ENCODE measurements around the gene TNNI3K.
A peak's percentile ranks its signal among the peaks of the same experiment; 100 is the strongest.

TNNI3K gene

DNA sequence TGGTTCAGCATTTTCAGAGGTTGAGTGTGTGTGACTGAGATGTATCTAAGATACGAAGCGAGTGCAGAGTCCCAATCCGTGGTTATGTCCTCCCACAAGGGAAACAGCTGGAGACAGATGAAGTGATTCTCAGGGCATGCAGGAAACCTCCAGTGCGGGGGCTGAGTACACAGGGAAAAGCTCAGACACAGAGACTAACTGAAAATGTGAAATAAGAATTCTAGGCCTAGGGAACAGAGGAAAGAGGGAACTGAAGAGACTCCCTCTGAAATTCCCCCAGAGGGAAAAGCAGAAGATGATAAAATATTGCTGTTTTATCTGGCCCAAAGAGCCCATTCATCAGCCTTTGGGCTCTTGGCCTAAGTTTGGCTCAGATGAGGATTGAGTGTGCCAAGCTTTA, 160.4 kb downstream of the TNNI3K start:
- DNase-seq = no peak

DNA sequence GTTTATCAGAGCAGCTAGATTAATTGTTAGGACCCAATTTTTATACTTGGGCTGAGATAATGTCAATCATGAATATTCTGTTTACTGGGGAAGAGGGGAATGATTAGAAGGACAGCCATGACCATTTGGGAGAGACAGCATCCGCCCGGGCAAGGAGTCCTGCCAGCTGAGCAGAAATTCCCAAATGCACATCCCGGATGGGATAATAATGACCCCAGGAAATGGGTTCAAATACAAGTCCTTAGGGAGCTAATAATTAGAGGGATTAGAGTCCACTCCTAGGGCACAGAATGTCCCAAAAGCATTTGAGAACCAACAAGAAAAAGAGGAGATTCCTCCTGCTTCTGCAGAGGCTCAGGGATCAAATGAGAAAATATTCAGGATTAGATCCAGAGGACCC, 161.3 kb downstream of the TNNI3K start:
- DNase-seq = no peak

DNA sequence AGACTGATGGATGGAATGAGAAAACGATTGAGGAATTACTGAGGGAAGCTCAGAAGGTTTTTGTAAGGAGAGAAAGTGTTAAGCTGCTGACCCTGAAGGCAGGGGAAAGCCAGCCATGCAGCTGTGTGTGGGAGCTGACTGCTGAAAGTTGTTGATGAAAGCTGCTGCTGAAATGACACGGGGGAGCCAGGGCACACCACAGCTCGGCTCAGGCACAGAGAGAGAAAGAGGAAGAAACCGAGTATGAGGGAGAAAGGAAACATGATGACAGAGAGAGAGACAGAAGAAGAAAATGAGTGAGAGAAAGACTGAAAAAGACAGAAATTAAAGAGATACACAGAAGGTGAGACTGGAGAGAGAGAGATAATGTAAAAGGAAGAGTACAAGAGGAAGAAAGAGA, 161.7 kb downstream of the TNNI3K start:
- no peak for DNase-seq

DNA sequence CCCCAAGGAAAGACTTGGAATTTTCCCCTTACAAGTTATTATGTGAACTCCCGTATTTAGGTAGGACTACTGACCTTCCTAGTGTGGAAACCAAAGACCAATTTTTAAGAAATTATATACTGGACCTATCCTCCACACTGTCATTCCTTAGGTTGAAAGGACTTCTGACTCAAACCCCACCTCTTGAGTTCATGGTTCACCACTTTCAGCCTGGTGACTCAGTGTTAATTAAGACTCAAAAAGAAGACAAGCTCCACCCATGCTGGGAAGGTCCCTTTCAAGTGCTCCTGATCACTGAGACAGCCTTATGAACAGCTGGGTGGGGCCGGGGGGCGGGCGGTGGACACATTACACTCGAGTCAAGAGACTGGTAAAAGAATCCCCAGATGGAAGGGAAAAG, 164.1 kb downstream of the TNNI3K start:
- no peak for DNase-seq

DNA sequence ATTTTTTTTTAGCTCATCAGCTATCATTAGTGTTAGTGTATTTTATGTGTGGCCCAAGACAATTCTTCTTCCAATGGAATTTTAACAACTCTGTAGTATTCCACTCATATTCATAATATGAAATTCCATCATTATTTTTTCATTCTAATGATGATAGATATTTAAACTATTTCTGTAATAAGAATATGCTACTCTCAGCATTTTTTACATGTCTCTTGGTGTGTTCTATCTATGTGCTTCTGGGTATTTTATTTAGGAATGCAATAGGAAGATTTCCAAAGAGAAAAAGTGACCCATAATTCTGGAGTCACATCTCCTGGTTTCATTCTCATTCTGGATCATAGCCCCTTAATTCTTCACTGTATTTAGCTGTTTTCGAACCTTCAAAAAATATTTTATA, 167.7 kb downstream of the TNNI3K start:
- DNase-seq = no peak

DNA sequence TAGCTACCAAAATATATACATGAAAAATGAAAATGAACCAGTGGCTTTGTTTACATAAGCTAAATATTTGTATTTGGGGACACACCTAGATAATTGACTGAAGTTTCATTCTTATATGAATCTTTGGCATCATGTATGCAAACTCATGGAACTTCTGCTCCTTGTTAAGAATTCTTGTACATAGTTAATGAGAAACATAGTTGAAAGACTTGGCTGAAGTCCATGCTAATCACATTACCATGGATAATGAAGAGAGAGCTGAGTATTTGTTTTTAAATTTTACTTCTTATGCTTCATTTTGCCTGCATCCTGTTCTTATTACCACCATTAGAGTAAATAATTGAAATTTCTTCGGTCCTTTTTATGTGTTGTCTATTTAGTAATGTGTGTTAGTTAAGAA, 168.4 kb downstream of the TNNI3K start:
- DNase-seq = no peak

DNA sequence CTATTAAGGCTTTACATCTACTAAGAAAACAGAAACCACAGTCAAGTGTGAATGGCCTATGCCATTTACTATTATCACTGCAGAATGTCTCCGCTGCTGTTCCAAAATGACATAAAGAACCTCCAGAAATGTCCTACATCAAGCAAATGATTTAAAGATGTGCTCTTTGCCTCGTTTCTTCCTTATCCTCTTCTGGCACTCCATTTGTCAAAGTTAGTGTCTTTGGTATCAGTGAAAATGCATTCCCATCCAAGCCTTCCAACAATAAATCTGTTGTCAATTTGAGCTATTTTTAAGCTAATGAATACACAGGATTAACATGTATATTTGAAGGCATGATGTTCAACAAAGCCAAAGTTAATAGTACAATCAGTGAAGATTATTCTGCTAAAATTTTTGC, 171.6 kb downstream of the TNNI3K start:
- no peak for DNase-seq

DNA sequence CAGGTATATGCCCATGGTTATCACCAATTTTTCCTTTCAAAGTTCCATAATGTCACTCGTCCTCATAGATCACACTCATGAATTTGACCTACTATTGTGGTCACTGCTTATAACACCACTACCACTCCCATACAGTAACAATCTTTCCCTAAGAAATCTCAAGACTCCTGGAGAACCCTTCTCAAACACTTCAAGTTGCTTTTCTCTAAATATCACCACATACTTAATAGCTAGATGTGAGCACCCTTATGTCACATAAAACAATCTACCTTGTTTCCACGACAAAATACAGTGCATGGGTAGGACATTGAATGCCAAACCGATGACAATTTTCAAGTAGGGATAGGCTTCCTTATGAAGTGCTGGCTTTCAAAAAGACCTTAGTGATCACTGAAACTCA, 172.7 kb downstream of the TNNI3K start:
- no peak for DNase-seq

DNA sequence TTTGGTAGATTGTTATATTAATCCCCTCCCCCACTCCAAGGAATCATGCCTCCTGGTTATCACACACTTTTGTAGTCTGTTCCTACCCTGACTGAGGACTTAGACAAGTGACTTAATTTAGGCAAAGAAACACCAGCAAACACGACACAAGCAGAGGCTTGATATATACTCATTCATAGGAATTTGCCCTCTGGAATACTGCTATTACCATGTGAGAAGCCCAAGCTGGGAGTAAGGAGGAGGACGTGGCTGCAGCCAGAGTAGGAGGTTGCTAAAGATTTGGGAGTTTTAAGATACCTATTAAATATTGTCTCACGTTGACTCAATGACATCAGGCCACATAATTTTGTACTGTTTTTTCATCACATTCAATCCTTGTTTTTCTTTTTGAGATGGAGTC, 177.1 kb downstream of the TNNI3K start:
- no peak for DNase-seq

DNA sequence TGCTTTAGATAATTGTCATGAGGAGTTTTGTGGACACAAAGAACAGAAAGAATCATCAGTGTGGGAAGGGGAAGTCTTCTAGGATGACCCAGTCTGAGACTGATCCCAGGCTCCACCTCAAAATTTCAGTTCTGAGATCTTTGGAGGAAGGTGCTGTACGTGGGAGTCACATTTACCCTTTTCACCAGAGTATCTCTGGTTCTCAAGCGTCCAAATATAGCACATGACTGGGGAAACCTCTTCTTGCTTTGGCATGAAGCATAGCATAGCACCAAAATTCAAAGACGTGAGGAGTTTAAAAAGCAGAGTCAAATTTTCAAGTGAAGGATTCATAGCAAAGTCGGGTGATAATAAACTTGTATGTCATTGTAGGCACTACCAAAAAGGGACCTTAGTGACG, 180.7 kb downstream of the TNNI3K start:
- DNase-seq = no peak

DNA sequence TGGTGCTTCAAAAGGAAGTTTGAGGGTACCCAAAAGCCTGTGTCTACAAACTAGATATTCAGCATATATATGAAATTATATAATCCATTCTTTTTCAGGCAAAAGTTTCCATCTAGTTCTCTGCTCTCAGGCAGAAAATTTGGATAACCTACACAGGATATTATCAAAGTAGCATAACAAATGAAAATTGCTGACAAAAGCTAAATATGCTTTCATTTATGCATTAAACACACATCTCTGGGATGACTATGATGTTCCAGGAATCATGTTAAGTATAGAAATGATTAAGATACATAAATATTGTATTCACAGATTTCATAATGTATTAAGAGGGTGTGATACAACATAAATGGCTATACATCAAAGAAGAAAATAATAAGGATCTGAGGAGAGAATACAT, 184.4 kb downstream of the TNNI3K start:
- DNase-seq = no peak

DNA sequence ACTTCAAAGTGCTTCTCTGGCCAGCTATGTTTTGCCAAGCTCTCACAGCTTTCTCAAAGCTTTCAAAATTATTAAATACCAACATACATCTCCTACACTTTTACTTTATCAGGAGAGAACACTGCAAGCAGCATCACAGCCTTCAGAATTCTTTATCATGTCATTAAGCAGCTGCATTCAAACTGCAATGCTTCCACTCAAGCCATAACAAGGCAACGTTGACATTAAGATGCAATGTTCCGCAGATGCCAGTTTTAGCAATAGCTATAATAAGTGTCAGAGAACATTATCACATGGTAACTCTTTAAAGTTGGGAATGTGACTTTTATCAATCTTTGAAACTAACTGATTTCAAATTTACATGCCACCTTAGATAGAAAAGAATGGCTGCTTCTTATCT, 185.3 kb downstream of the TNNI3K start:
- no peak for DNase-seq

DNA sequence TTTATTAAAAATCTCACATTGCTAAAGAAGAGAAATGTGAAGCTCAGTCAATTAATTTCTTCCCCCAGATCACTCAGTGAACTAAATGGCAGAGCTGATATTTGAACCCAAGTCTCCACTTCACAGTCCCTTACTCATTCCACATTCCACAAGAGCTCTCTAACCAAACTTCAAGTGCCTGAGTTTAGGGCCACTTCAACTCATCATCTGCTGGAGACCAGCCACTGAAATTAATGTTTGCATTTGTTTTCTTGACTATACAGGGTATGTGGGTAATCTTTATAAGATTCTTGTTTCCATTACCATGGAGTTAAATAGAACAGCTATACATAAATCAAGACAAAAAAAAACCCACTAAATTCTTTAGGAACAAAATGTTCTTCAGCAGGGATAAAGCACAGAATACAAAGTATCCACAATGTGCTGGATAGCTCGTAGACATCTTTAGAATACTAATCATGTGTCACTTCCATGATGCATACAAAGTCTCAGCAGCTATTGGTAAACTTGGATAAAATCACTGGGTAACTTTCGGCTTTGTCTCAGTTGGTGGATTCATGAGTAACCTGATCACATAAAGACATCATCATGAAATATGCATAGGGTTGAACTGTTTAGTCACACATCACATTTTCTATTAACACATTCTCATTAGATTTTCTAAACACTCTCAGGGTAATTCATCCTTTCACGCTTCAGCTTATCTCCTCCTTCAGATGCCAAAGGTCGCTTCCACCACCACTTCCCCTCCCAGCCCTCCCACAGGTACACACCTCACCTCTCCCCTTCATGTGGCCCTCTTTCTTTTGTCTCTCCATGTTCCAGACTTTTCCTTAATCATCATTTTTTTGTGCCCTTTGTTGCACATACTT, 187.5 kb downstream of the TNNI3K start:
- DNase-seq = no peak

DNA sequence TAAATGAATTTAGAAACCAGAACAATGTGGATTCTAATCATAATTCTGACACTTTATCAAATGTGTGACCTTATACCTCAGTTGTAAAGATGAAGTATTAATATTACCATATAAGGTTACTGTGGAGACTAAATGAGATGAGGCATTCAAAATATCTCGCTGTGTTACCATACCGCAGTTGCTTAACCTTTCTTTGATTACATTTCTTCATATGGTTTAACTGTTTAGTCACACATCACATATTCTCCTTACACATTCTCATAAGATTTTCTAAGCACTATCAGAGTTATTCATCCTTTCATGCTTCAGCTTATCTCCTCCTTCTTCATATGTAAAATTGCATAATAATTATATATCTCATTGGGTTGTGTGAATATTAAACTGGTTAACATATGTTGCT, 188.3 kb downstream of the TNNI3K start:
- no peak for DNase-seq

DNA sequence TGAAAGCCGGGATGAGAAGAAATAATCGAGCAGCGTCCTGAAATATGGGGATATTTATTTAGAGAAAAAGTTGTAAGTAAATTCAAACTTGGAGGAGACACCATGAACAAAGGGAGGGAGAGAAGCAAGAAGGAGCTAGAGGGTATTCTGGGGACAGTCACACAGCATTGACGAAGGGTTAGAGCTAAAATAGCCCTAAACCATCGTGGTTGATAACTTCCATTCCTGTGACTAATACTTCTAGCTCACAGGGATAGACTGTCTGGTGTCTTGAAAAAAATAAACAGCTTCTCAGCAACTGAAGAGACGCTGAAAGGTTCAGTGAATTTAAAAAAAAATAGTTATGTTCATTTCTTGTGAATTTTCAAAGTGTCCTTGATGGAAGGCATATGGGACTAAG, 190.5 kb downstream of the TNNI3K start:
- DNase-seq = no peak

DNA sequence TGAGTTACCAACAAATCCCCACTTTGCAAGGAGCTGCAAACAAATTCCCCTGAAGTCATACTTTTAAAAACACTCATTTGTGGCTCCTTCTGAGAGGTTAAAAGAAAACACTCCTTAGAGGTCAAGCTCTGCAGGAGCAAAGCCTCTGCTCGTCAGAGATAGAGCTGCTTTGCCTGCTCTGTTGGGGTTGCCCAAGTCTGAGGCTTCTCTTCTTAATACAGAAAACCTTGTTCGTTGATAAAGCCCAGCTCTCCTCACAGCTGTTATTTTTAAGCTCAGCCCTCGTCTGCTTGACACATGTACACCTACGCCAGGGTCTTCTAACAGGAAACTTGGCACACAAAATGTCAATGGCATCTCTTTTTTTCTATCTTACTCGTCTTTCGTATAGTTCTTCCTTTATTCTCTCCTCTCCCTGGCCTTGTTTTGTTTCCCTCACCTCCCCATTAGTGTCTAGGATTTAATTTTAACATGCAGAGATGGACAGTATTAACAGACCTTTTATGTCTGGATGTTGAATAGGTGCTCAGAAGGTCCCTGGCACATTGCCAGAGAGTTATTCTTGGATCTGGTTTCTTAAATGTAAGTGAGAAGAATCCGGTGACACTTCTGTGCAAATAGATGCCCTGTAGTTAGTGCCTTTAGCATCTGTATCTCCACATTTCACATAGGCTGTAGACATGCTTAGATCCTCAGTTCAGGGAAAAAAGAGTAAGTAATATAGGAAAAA, 191.2 kb downstream of the TNNI3K start:
- peak; percentile 35 for DNase-seq

DNA sequence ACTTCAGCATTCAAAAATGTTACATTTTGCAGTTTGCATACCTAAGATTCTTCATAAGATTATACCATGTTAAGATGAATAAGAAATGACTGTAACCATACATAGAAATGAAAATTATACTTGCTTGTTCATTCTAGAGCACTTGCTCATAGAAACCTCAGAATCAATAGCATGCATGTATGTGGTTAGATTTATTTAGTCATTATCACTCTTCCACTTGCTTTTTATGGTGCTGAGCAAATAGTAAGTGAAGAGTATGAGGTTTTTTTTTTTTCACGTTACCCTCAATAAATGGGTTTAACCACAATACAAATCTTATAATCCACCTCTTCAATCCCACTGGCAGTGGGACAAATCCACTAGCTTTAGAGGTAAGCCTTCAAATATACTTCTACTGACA, 192.5 kb downstream of the TNNI3K start:
- DNase-seq = no peak

DNA sequence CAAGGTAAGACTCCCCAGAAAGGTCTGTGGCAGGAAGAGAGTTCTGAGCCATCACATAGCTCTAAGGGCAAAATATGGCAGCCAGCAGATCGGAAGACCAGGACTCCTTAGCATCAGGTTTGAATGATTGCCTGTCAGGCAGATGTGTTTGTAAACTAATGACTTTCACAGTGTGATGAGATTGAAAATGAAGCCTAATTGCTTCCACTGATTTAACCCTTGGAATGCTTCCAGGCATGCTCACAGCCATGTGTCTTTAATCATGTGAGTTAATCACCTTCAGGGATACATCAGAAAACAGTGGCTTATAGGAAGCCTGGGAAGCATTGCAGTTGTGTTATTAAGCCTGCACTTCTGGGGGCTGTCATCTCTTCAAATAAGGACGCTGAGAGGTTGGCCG, 194.4 kb downstream of the TNNI3K start:
- peak; percentile 35 for DNase-seq

DNA sequence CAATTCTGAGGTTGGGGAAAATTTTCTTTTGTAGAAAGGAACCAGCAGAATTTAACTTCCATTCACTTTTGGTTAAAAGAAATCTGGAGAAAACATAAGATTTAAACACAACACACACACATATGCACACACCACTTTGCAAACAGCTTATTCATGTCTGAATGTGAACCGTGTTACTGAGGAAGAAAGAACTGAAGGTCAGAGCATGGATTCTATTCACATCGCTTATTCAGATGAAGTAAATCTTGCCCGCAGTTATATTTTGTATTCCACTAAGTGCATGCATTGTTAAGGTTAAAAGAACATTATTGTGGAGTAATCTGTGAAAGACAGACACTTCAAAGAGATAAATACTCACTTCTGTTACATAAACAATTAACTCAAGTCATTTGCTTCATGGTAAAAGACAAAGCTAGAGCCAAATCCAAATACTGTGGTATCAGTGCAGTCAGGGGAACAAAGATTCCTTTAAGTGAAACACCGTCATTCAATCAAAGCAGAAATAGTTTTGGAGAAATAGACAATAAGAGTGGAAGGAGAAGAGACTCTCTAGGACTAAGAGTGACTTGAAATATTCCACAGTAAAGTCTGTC, 195.3 kb downstream of the TNNI3K start:
- DNase-seq = no peak

DNA sequence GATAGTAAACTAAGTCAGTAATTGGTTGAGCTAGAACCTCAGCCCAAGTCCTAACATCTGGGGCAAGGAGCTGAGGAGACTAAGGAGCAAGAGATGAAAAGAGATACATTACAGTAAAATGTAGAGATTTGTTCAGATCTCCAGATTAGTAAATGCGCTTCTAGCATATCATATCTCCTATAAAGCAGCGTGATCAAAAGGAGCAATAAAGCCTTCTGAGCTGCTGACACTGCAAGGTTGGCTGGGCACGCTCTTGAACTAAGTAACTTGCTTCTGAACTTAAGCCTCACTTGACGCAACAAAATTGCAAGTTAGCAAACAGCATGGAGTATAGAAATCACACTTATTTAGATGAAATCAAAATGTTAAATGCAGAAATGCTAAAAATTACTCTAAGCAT, 196.3 kb downstream of the TNNI3K start:
- DNase-seq = no peak

DNA sequence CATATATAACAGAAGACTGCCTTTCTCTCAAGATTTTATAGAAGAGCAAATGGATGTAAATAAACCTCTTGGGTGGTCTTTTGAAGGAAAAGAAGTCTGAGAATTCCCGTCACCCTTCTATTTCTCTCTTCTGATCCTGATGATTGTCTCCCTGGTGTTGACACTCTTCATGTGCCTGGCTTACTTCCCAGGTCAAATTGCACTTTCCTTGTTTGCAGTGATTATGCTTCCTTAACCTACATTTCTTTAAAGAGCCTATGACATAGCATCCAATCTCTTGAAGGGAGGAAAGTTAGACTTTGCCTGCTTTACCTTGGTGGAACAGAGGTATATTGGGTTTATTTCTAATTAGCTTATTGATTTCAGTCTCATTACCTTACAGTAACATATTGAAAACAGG, 197.1 kb downstream of the TNNI3K start:
- DNase-seq = no peak

DNA sequence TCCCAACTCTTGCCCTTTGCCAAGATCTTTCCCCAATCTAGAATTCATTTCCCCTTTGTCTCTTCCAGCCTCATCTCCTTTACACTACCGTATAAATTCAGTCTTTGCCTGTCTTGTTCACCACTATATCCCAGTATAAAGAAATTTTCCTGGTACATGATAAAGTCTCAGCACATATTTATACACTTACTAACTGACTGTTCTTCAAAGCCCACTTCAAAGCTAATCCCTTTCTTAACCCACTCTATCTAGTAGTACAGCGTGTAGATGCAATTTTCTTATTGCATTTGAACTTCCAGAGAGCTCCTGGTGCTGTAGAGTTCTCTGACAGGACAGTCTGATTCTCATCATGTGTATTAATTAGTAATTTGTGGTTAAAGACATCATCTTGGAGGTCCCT, 199.1 kb downstream of the TNNI3K start:
- no peak for DNase-seq

DNA sequence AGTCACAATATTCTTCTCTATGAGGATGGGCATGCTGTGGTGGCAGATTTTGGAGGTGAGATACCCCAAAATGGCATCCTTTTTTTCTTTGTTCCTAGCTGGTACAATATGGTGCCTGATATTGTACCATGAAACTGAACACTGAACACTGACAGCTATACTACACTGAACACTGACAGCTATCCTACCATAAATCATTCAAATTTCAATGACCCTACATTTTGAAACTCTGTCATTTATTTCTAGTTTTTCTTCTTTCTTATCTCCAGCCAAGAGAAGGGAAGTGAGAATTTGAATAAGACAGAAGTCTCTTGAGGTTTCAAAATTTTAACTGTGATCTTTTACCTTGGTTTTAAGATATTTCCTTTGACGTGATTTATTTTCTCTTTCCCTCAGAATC, 200.9 kb downstream of the TNNI3K start:
- no peak for DNase-seq

DNA sequence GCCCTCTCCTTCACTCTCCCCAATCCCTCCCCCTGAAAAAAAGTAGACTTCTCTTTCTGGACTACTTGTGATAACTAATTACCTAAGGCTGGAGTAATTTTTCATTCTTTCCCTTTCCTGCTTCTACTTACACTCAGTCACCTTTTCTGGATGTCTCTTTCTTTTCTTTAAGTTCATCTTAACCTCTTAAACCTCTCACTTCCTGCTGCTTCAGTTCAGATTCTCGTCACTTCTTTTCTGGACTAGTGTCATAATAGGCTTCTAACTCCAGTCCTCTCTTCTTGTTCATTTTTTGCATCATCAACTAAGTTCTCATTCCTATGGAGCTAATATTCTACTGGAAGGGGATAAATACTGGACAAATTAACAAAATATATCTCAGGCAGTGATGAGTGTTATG, 201.8 kb downstream of the TNNI3K start:
- no peak for DNase-seq

Measured in NCI-H1105 (cell line).